K562 (cell line): ENCODE data around the gene HEPHL1. TPM values are rescaled to one million over a fixed set of nuclear protein-coding genes. Genes with fewer than 3 reads are reported as not detected.

Experiments used
- ATAC-seq: fragments of 200-7000 bp; cut with Tn5 transposase; 3 replicates; pipeline ENCODE4 v1.9.1; 2020; ENCODE audit warnings: moderate library complexity
- BruUV-seq: library from RNA; stranded (reverse); fragments of 400-500 nt; replicated peaks from 2 replicates; lab custom pipeline; 2021; lab: Mats Ljungman, UMichigan
- CTCF ChIA-PET: fragments of 300-600 bp; formaldehyde crosslinking; extraction: SDS; loops from one replicate; lab custom pipeline; 2021; ENCODE audit warnings: low intra/inter-chr PET ratio; lab: Yijun Ruan, JAX
- POLR2A ChIA-PET: fragments of 300-600, 350-650 bp; sonication (Branson Sonifier 250); formaldehyde crosslinking; extraction: SDS; loops from one replicate; lab custom pipeline; 2021; ENCODE audit warnings: antibody characterized with exemption, inconsistent platforms; lab: Yijun Ruan, JAX
- DNase-seq, 4 experiments: peaks; one replicate each; pipeline versions ENCODE4 v3.0.0 to v3.0.0-alpha.2; 2011 to 2018; ENCODE audit warnings: low spot score in 3 of 4, mixed read lengths in 3 of 4; ENCODE audit errors: extremely low read depth in 1 of 4
- FAIRE-seq: peaks from 2 replicates; lab custom pipeline; 2011; peaks lifted over from hg19 to GRCh38; lab: Jason Lieb, UNC
- H2AFZ ChIP-seq: 2 replicates; pipeline ENCODE4 v1.6.0; 2011; ENCODE audit warnings: low read depth, low read length, control low read depth, inconsistent platforms
- H3K27ac ChIP-seq: fragments of 200-600 bp; 3 replicates; pipeline ENCODE4 v1.8.0; 2011; ENCODE audit warnings: low read depth, mild to moderate bottlenecking, control low read depth, inconsistent platforms, low read length, moderate library complexity, mixed read lengths; ENCODE audit errors: extremely low read depth
- H3K27me3 ChIP-seq, 2 experiments: fragments of 300-600 bp in 1 of 2; 2 replicates in 1 of 2; 3 replicates in 1 of 2; pipeline versions ENCODE4 v1.6.0 to v1.8.0; 2011; ENCODE audit warnings: inconsistent platforms in 2 of 2, low read length in 2 of 2, mild to moderate bottlenecking in 1 of 2, mixed read lengths in 1 of 2, moderate library complexity in 1 of 2; ENCODE audit not compliant: control insufficient read depth in 2 of 2, insufficient read depth in 2 of 2
- H3K36me3 ChIP-seq: fragments of 300-600 bp; 3 replicates; pipeline ENCODE4 v1.8.0; 2011; ENCODE audit warnings: mild to moderate bottlenecking, low read length, inconsistent platforms; ENCODE audit not compliant: control insufficient read depth, insufficient read depth
- H3K4me1 ChIP-seq, 2 experiments: fragments of 200-600 bp in 1 of 2; replicated peaks in 1 of 2; 2 replicates in 1 of 2; 3 replicates in 1 of 2; pipeline versions ENCODE4 v1.5.1 to v1.8.0; 2011; ENCODE audit warnings: inconsistent platforms in 2 of 2, low read length in 2 of 2, mild to moderate bottlenecking in 1 of 2, mixed read lengths in 1 of 2, moderate library complexity in 1 of 2; ENCODE audit not compliant: control insufficient read depth in 2 of 2, insufficient read depth in 2 of 2
- H3K4me2 ChIP-seq: 2 replicates; pipeline ENCODE4 v1.6.1; 2011; ENCODE audit warnings: low read length, control low read depth, inconsistent platforms, mixed read lengths; ENCODE audit not compliant: insufficient read depth
- H3K4me3 ChIP-seq: fragments of 200-600 bp; sonication (generic), shearing (Covaris generic); 2 replicates; pipeline ENCODE4 v1.5.1; 2016; ENCODE audit warnings: control low read depth, inconsistent platforms
- H3K79me2 ChIP-seq: fragments of 200-600 bp; 3 replicates; pipeline ENCODE4 v1.8.0; 2011; ENCODE audit warnings: low read length, inconsistent platforms; ENCODE audit not compliant: control insufficient read depth, insufficient read depth
- H3K9ac ChIP-seq, 2 experiments: 2 replicates each; pipeline versions ENCODE4 v1.6.0 to v1.6.1; 2011; ENCODE audit warnings: low read depth in 2 of 2, low read length in 2 of 2, control low read depth in 1 of 2, inconsistent platforms in 1 of 2, mild to moderate bottlenecking in 1 of 2, mixed read lengths in 1 of 2; ENCODE audit not compliant: insufficient read depth in 1 of 2
- H3K9me1 ChIP-seq: one replicate; pipeline ENCODE4 v1.6.0; 2011; ENCODE audit warnings: inconsistent platforms, mild to moderate bottlenecking, low read length, moderate library complexity; ENCODE audit not compliant: control insufficient read depth, insufficient read depth
- H3K9me3 ChIP-seq: replicated peaks from 2 replicates; pipeline ENCODE4 v1.5.1; 2011; ENCODE audit warnings: low read depth, low read length, inconsistent platforms; ENCODE audit not compliant: control insufficient read depth, insufficient read depth
- H4K20me1 ChIP-seq: replicated peaks from 2 replicates; pipeline ENCODE4 v1.6.1; 2011; ENCODE audit warnings: low read length, inconsistent platforms, mixed read lengths; ENCODE audit not compliant: control insufficient read depth, insufficient read depth
- HDAC2 ChIP-seq: fragments of 450-650 bp; IDR thresholded peaks from 2 replicates; pipeline ENCODE4 v1.6.1; 2016; ENCODE audit warnings: mild to moderate bottlenecking
- ILK ChIP-seq: fragments of 450-650 bp; IDR thresholded peaks from 2 replicates; pipeline ENCODE4 v1.6.1; 2016; ENCODE audit warnings: missing genetic modification characterization, low read depth, mild to moderate bottlenecking, missing compliant biosample characterization, moderate library complexity, borderline replicate concordance
- NEUROD1 ChIP-seq: fragments of 150-350 bp; IDR thresholded peaks from 2 replicates; pipeline ENCODE4 v1.6.1; 2014; ENCODE audit warnings: borderline replicate concordance, low read length, low read depth; ENCODE audit not compliant: partially characterized antibody
- RAD21 ChIP-seq, 2 experiments: fragments of 250-450 bp in 1 of 2; fragments of 450-650 bp in 1 of 2; sonication (Bioruptor Pico) in 1 of 2; formaldehyde crosslinking in 1 of 2; IDR thresholded peaks in 1 of 2; conservative IDR thresholded peaks in 1 of 2; 2 replicates each; pipeline versions ENCODE4 v1.4.0 to v1.8.0; 2020 to 2022; ENCODE audit warnings: mild to moderate bottlenecking in 2 of 2, moderate library complexity in 1 of 2
- WGBS: fragments of 100-300 bp; shearing (Covaris generic); methylation state at CpG from one replicate; pipeline ENCODE4 v1.1.6; 2016; ENCODE audit warnings: low coverage, mixed read lengths; ENCODE audit not compliant: insufficient coverage; ENCODE audit errors: missing lambda C conversion rate; 5-methylcytosine and 5-hydroxymethylcytosine counted together
- in situ Hi-C: fragments of 300-500 bp; cut with MboI; formaldehyde crosslinking; loops from 4 replicates; pipeline ENCODE4 v1.15.0; 2018; ENCODE audit warnings: inconsistent platforms, mixed read lengths
- intact Hi-C: fragments of 100-400 bp; cut with micrococcal nuclease; formaldehyde crosslinking; loops from 2 replicates; pipeline ENCODE4 v1.14.2; 2022
- polyA plus RNA-seq, 8 experiments: library from polyadenylated mRNA; depleted of rRNA in 4 of 8; stranded (reverse) in 5 of 8; unstranded in 3 of 8; fragments of >200 nt; fragmentation: Nextera tagmentation in 2 of 8; fragmentation: Illumina TruSeq in 1 of 8; extraction: Ambion mirVana in 2 of 8; extraction: Trizol in 1 of 8; gene quantifications; 2 replicates each; pipeline versions ENCODE4 v1.2.1 to v1.2.3, GENCODE V29; 2011 to 2014; ENCODE audit warnings: inconsistent platforms in 1 of 8, missing spikeins in 1 of 8
- total RNA-seq, 7 experiments: library from RNA; depleted of rRNA in 6 of 7; stranded (reverse); fragments of >200 nt in 6 of 7; fragmentation: Illumina TruSeq in 2 of 7; extraction: Trizol in 2 of 7; gene quantifications; 2 replicates each; pipeline versions ENCODE4 v1.2.1 to v1.2.3, GENCODE V29; 2011 to 2021; ENCODE audit warnings: low replicate concordance in 1 of 7
- TF ChIP-seq, protein P1 (sequence below): fragments of 250-450 bp; sonication (Bioruptor Pico); IDR thresholded peaks from 2 replicates; pipeline ENCODE4 v1.8.0; 2022; ENCODE audit warnings: moderate library complexity, mild to moderate bottlenecking, inconsistent platforms
- TF ChIP-seq, protein P2 (sequence below), 2 experiments: IDR thresholded peaks; 2 replicates each; pipeline ENCODE4 v1.6.1; 2012; ENCODE audit warnings: improper control_type of control experiment in 2 of 2, low read depth in 2 of 2, low read length in 2 of 2, borderline replicate concordance in 1 of 2
- TF ChIP-seq, protein P3 (sequence below): fragments of 250-450 bp; sonication (Bioruptor Pico); IDR thresholded peaks from 2 replicates; pipeline ENCODE4 v1.5.0; 2021; ENCODE audit warnings: mild to moderate bottlenecking, moderate library complexity
- TF ChIP-seq, protein P4 (sequence below): sonication (generic); formaldehyde crosslinking; IDR thresholded peaks from 2 replicates; pipeline ENCODE4 v1.8.0; 2022; ENCODE audit warnings: mild to moderate bottlenecking, missing genetic modification reagents

Gene HEPHL1
- total and polyA plus RNA-seq, 9 of the 15 experiments (the other 6 are each of a cell fraction or from before 2014, with no cell fraction given) = 0.01 TPM; not detected in 8

DNA sequence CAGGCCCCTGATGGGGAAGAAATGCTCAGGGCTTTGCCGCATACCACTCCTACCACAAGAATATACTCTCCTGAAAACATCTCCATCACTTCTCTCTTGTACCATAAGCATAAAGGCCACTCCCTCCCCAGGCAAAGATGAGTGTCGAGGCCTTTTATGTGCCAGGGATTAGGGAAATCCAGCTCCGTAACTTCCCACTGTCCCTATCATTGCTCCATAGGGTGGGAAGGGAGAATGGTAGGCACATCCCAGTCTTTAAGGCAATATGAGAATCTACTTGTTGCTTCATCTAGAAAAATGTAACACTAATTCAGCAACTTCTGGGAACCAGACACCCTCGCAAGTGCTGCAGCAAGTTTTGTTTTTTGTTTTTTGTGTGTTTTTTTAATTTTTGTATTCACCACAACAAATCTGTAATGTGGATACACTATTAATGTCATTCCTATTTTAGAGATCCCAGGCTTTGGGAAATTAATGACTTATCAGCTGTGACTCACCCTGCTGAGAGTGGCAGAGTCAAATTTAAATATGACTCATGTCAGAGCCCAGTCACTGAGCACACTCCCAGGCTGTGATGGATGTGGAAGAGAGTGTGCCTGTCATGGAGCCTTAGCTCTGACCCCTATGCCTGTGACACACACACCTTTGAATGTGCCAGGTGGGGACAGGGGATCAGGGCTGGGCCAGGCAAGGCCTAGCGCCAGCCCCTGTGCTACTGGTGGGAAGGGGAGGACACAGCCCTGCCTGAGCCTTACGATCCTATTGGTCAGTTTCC is 130.9 kb downstream of the HEPHL1 start:
- peak; percentile 96 for ATAC-seq
- no peak overlapping the region for H2AFZ ChIP-seq
- peak overlapping the region; percentile 45; the same call in 1 of the 3 replicates for H3K27ac ChIP-seq
- CTCF ChIA-PET = no interaction called here
- in situ Hi-C loops (no loop called here), intact Hi-C loops (no loop called here)
- H3K4me1 ChIP-seq = peaks cover 14 to 38% of the 10 kb centered on the region in 2 experiments
- H3K36me3 ChIP-seq = no peaks in the 10 kb centered on the region; the same call in 2 of the 3 replicates
- H4K20me1 ChIP-seq = peaks cover 14% of the 10 kb centered on the region
- peak overlapping the region; percentile 32 to 79; a peak in 3 of 4 replicates for H3K9ac ChIP-seq
- H3K4me3 ChIP-seq = no peak overlapping the region
- BruUV-seq = no TSS peak
- H3K9me3 ChIP-seq = no peaks in the 10 kb centered on the region
- H3K79me2 ChIP-seq = peaks cover 40% of the 10 kb centered on the region
- POLR2A ChIA-PET = no interaction called here
- WGBS = 53% methylated on average over 6 of the region's 6 CpGs
- peaks cover 3% of the 10 kb centered on the region for H3K9me1 ChIP-seq
- no peaks in the 10 kb centered on the region for H3K27me3 ChIP-seq
- DNase-seq = peak; percentile 66 to 79 (median 70)
- peak; percentile 94 for FAIRE-seq
- H3K4me2 ChIP-seq = peak overlapping the region; percentile 68
- TF ChIP-seq, protein P1, sequence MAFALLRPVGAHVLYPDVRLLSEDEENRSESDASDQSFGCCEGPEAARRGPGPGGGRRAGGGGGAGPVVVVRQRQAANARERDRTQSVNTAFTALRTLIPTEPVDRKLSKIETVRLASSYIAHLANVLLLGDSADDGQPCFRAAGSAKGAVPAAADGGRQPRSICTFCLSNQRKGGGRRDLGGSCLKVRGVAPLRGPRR (CRISPR knock-in tag) = no peak
- TF ChIP-seq RAD21 (CRISPR knock-in tag; conservative IDR thresholded peaks at IDR 0.05 in 1 of 2, IDR thresholded peaks at IDR 0.05 in 1 of 2) (no peak), ILK (tag) (no peak), NEUROD1 (no peak), HDAC2 (0 out of 2 replicates have a peak, but pooled peaks have one; percentile 18)
- TF ChIP-seq, protein P2, sequence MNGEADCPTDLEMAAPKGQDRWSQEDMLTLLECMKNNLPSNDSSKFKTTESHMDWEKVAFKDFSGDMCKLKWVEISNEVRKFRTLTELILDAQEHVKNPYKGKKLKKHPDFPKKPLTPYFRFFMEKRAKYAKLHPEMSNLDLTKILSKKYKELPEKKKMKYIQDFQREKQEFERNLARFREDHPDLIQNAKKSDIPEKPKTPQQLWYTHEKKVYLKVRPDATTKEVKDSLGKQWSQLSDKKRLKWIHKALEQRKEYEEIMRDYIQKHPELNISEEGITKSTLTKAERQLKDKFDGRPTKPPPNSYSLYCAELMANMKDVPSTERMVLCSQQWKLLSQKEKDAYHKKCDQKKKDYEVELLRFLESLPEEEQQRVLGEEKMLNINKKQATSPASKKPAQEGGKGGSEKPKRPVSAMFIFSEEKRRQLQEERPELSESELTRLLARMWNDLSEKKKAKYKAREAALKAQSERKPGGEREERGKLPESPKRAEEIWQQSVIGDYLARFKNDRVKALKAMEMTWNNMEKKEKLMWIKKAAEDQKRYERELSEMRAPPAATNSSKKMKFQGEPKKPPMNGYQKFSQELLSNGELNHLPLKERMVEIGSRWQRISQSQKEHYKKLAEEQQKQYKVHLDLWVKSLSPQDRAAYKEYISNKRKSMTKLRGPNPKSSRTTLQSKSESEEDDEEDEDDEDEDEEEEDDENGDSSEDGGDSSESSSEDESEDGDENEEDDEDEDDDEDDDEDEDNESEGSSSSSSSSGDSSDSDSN (IDR thresholded peaks at IDR 0.05; ENCODE audit: borderline replicate concordance in 1 of 2, low read depth in 2 of 2, low read length in 2 of 2) = no peak
- TF ChIP-seq, protein P3, sequence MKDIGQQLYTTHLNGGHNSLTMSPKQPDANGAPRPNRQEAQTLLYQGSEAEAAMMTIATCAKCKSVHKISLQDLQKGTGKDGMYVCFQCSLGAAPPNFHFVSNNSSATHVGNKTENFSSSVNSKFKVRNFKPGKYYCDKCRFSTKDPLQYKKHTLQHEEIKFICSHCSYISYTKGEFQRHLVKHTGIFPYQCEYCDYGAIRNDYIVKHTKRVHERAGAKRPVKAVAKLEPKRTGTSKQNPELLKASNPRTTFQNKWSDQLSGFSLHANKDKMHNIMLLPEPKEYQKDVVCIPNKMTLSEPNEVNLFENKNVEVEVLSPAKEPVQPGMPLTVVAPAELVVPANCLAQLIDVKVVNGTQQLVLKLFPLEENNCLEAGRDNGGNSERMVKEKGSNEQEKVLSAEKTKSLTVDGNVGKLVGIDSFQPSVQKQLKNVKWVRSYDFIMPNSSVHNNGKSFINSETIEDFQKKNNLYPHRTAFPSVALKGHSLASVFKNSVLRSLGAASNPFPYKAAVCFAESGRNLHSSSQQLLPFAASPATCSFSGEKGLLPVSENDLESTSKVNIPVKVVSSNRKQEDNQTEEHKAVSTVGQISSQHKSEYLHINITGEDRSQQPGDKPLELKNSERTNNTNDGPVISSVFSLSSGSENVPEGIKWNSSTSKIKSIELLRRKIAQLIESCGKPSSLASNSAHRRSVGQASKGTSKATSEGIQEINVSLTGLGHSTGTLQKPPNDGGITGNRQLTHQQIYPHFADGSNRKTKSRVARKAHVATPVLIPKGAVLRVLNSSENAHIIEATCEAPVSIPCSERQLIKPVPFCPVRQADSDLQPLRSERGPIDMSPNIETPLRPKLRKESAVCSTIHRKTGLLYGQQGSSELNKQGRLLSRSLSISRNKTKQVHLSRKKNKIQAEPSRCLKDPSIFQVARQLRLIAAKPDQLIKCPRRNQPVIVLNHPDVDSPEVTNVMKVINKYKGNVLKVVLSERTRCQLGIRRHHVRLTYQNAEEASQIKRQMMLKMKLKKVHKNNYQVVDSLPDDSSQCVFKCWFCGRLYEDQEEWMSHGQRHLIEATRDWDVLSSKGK = no peak
- TF ChIP-seq, protein P4, sequence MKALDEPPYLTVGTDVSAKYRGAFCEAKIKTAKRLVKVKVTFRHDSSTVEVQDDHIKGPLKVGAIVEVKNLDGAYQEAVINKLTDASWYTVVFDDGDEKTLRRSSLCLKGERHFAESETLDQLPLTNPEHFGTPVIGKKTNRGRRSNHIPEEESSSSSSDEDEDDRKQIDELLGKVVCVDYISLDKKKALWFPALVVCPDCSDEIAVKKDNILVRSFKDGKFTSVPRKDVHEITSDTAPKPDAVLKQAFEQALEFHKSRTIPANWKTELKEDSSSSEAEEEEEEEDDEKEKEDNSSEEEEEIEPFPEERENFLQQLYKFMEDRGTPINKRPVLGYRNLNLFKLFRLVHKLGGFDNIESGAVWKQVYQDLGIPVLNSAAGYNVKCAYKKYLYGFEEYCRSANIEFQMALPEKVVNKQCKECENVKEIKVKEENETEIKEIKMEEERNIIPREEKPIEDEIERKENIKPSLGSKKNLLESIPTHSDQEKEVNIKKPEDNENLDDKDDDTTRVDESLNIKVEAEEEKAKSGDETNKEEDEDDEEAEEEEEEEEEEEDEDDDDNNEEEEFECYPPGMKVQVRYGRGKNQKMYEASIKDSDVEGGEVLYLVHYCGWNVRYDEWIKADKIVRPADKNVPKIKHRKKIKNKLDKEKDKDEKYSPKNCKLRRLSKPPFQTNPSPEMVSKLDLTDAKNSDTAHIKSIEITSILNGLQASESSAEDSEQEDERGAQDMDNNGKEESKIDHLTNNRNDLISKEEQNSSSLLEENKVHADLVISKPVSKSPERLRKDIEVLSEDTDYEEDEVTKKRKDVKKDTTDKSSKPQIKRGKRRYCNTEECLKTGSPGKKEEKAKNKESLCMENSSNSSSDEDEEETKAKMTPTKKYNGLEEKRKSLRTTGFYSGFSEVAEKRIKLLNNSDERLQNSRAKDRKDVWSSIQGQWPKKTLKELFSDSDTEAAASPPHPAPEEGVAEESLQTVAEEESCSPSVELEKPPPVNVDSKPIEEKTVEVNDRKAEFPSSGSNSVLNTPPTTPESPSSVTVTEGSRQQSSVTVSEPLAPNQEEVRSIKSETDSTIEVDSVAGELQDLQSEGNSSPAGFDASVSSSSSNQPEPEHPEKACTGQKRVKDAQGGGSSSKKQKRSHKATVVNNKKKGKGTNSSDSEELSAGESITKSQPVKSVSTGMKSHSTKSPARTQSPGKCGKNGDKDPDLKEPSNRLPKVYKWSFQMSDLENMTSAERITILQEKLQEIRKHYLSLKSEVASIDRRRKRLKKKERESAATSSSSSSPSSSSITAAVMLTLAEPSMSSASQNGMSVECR (CRISPR knock-in tag) = no peak
